Type B pancreatic cell (in vitro differentiated cells): ENCODE data around the gene OR6P1. TPM values are rescaled to one million over a fixed set of nuclear protein-coding genes. Genes with fewer than 3 reads are reported as not detected.

Source experiments
- DNase-seq: peaks from one replicate; pipeline ENCODE4 v3.0.0; 2021; ENCODE audit warnings: mixed read lengths; ENCODE audit not compliant: unreplicated experiment; ENCODE audit errors: extremely low spot score
- H3K27ac Mint-ChIP-seq: 2 replicates; pipeline ENCODE4 v1.8.0; 2021; ENCODE audit warnings: mild to moderate bottlenecking, mixed read lengths
- H3K27me3 Mint-ChIP-seq: 2 replicates; pipeline ENCODE4 v1.8.0; 2021; ENCODE audit warnings: mixed read lengths
- H3K36me3 Mint-ChIP-seq: 2 replicates; pipeline ENCODE4 v1.8.0; 2021; ENCODE audit warnings: mixed read lengths
- H3K4me1 Mint-ChIP-seq: one replicate; pipeline ENCODE4 v1.8.0; 2021; ENCODE audit warnings: mixed read lengths; ENCODE audit not compliant: unreplicated experiment
- H3K4me3 Mint-ChIP-seq: 2 replicates; pipeline ENCODE4 v1.8.0; 2021; ENCODE audit warnings: mild to moderate bottlenecking, mixed read lengths
- H3K9me3 Mint-ChIP-seq: 2 replicates; pipeline ENCODE4 v1.8.0; 2021; ENCODE audit warnings: mixed read lengths
- total RNA-seq: library from RNA; stranded (reverse); gene quantifications from 2 replicates; pipeline ENCODE4 v1.2.1, GENCODE V29; 2021; ENCODE audit warnings: low replicate concordance
- TF ChIP-seq, protein P1 (sequence below): fragments of 200-600 bp; sonication (generic); conservative IDR thresholded peaks from 2 replicates; pipeline ENCODE4 v1.5.0; 2021; ENCODE audit warnings: antibody characterized with exemption, mild to moderate bottlenecking

Gene OR6P1
- total RNA-seq, 1 donor from 2014 or later = not detected

- H3K4me1 Mint-ChIP-seq = no peaks in the 10 kb centered on the region
- H3K27me3 Mint-ChIP-seq = no peaks in the 10 kb centered on the region
- DNase-seq = no peak
- H3K27ac Mint-ChIP-seq = no peak overlapping the region
- no peaks in the 10 kb centered on the region for H3K36me3 Mint-ChIP-seq
- no peak overlapping the region for H3K4me3 Mint-ChIP-seq
- TF ChIP-seq, protein P1, sequence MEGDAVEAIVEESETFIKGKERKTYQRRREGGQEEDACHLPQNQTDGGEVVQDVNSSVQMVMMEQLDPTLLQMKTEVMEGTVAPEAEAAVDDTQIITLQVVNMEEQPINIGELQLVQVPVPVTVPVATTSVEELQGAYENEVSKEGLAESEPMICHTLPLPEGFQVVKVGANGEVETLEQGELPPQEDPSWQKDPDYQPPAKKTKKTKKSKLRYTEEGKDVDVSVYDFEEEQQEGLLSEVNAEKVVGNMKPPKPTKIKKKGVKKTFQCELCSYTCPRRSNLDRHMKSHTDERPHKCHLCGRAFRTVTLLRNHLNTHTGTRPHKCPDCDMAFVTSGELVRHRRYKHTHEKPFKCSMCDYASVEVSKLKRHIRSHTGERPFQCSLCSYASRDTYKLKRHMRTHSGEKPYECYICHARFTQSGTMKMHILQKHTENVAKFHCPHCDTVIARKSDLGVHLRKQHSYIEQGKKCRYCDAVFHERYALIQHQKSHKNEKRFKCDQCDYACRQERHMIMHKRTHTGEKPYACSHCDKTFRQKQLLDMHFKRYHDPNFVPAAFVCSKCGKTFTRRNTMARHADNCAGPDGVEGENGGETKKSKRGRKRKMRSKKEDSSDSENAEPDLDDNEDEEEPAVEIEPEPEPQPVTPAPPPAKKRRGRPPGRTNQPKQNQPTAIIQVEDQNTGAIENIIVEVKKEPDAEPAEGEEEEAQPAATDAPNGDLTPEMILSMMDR = no peak
- H3K9me3 Mint-ChIP-seq = peaks cover 5% of the 10 kb centered on the region
These were observed 16.6 kb upstream of the OR6P1 start for GRCh38 chr1:158586942-158587341.

- no peak overlapping the region for H3K4me3 Mint-ChIP-seq
- DNase-seq = no peak
- no peaks in the 10 kb centered on the region for H3K27me3 Mint-ChIP-seq
- H3K27ac Mint-ChIP-seq = no peak overlapping the region
- no peaks in the 10 kb centered on the region for H3K4me1 Mint-ChIP-seq
- TF ChIP-seq, protein P1 = no peak
- no peaks in the 10 kb centered on the region for H3K36me3 Mint-ChIP-seq
- peaks cover 5% of the 10 kb centered on the region for H3K9me3 Mint-ChIP-seq
These were observed 13.6 kb upstream of the OR6P1 start for GRCh38 chr1:158583962-158584361.

GRCh38 chr1:158579733-158580132 lies 9.4 kb upstream of the OR6P1 start, which contains the start of gene OR10X1:
TSS of gene OR10X1 (minus strand) at chr1:158579899. CDS start at chr1:158579899, 0 bp downstream.
- Mint-ChIP-seq H3K9me3 (no peaks in the 10 kb centered on the region), H3K4me1 (no peaks in the 10 kb centered on the region), H3K27ac (no peak within 1 kb of the TSS), H3K27me3 (no peaks in the 10 kb centered on the region), H3K4me3 (no peak within 1 kb of the TSS), H3K36me3 (no peaks in the 10 kb centered on the region)
- TF ChIP-seq, protein P1 = no peak
- DNase-seq = no peak

GRCh38 chr1:158577561-158577960 lies 7.2 kb upstream of the OR6P1 start:
- Mint-ChIP-seq H3K4me3 (no peak overlapping the region), H3K4me1 (no peaks in the 10 kb centered on the region), H3K27ac (no peak overlapping the region), H3K36me3 (no peaks in the 10 kb centered on the region), H3K9me3 (no peaks in the 10 kb centered on the region), H3K27me3 (no peaks in the 10 kb centered on the region)
- no peak for DNase-seq
- TF ChIP-seq, protein P1 = no peak

DNA sequence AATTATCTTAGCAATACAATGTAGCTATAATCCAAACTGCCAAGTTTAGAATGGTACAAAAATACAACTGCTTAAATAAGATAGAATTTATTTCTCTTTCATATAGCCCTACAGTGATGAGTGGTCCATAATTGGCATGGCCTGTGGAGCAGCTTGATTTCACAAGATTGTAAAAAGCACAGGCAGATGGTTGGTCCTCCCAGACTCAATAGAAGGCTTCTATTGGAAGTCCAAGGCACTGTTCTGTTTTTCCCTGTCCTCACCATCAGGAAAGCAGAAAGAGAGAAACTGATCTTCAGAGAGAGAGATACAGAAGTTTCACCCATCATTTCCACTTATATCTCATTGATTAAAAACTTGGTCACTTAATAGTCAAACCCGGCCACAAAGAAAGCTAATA lies 1.8 kb upstream of the OR6P1 start:
- no peak for DNase-seq
- Mint-ChIP-seq H3K4me3 (no peak overlapping the region), H3K27ac (no peak overlapping the region), H3K4me1 (no peaks in the 10 kb centered on the region), H3K9me3 (no peaks in the 10 kb centered on the region), H3K27me3 (peaks cover 12% of the 10 kb centered on the region), H3K36me3 (no peaks in the 10 kb centered on the region)
- TF ChIP-seq, protein P1 = no peak

DNA sequence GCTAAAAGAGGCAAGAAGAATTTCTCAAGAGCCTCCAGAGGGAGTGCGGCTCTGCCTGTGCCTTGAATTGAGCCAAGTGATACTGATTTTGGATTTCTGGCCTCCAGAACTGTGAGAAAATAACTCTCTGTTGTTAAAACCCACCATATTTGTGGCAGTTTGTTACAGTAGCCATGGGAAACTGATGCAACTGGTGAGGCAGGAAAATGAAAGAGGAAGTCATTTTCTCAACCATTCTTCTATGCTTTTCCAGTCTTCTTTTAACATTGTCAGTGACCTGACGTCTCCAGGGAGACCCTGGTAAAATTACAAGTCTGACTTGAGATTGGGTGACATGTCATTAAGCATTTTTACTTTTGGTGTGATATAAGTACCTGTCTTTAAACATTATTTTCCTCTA lies 5.8 kb downstream of the OR6P1 start:
- TF ChIP-seq, protein P1 = no peak
- DNase-seq = no peak
- no peaks in the 10 kb centered on the region for H3K9me3 Mint-ChIP-seq
- no peaks in the 10 kb centered on the region for H3K36me3 Mint-ChIP-seq
- H3K4me1 Mint-ChIP-seq = no peaks in the 10 kb centered on the region
- H3K27me3 Mint-ChIP-seq = peaks cover 7% of the 10 kb centered on the region
- no peak overlapping the region for H3K4me3 Mint-ChIP-seq
- H3K27ac Mint-ChIP-seq = no peak overlapping the region
